HCT116 (cell line): ENCODE results near the gene PKP3.
"Not testable (repeated sequence)": the region's sequence is repeated elsewhere in the genome, so short reads cannot be mapped to it uniquely, and the experiment has no call there.

Experiments used
- CTCF ChIP-seq, 3 experiments: fragments of 200-600 bp in 1 of 3; sonication (generic) in 1 of 3; IDR thresholded peaks in 2 of 3; conservative IDR thresholded peaks in 1 of 3; 2 replicates each; pipeline ENCODE4 v1.5.1; 2012 to 2017; ENCODE audit warnings: low read depth in 2 of 3, low read length in 2 of 3, antibody characterized with exemption in 1 of 3, borderline replicate concordance in 1 of 3, control low read depth in 1 of 3, mild to moderate bottlenecking in 1 of 3, mixed read lengths in 1 of 3, mixed run types in 1 of 3, moderate library complexity in 1 of 3; ENCODE audit not compliant: insufficient read depth in 1 of 3
- POLR2A ChIP-seq: IDR thresholded peaks from 2 replicates; pipeline ENCODE4 v1.7.0; 2011; ENCODE audit warnings: borderline replicate concordance; ENCODE audit not compliant: insufficient read depth, insufficient read length; ENCODE audit errors: extremely low read depth
- RAD21 ChIP-seq: IDR thresholded peaks from 2 replicates; pipeline ENCODE4 v1.6.1; 2012; ENCODE audit warnings: low read depth, mild to moderate bottlenecking
- TCF7L2 ChIP-seq: IDR thresholded peaks from 2 replicates; pipeline ENCODE4 v1.7.0; 2011; ENCODE audit warnings: borderline replicate concordance, inconsistent platforms; ENCODE audit not compliant: insufficient read depth, insufficient read length; ENCODE audit errors: extremely low read depth
- TF ChIP-seq, protein P1 (sequence below): IDR thresholded peaks from 2 replicates; pipeline ENCODE4 v1.6.1; 2011; ENCODE audit warnings: mild to moderate bottlenecking, low read length, moderate library complexity; ENCODE audit not compliant: insufficient replicate concordance; ENCODE audit errors: extremely low read depth

DNA sequence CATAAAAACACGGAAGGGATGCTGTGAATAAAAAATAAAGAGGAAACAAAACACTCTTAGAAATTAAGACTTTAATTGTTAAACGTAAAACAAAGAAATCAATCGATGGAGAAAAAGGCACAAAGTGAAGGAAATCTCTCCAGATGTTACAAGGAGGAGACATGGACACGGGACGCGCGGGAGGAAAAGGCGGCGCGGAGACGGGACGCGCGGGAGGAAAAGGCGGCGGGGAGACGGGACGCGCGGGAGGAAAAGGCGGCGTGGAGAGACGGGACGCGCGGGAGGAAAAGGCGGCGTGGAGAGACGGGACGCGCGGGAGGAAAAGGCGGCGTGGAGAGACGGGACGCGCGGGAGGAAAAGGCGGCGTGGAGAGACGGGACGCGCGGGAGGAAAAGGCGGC lies 30.8 kb downstream of the PKP3 start:
- not testable (repeated sequence) for TF ChIP-seq TCF7L2; POLR2A; CTCF (IDR thresholded peaks at IDR 0.05 in 2 of 3, conservative IDR thresholded peaks at IDR 0.05 in 1 of 3; ENCODE audit: borderline replicate concordance in 1 of 3, insufficient read depth in 1 of 3, low read depth in 2 of 3, low read length in 2 of 3); RAD21
- TF ChIP-seq, protein P1, sequence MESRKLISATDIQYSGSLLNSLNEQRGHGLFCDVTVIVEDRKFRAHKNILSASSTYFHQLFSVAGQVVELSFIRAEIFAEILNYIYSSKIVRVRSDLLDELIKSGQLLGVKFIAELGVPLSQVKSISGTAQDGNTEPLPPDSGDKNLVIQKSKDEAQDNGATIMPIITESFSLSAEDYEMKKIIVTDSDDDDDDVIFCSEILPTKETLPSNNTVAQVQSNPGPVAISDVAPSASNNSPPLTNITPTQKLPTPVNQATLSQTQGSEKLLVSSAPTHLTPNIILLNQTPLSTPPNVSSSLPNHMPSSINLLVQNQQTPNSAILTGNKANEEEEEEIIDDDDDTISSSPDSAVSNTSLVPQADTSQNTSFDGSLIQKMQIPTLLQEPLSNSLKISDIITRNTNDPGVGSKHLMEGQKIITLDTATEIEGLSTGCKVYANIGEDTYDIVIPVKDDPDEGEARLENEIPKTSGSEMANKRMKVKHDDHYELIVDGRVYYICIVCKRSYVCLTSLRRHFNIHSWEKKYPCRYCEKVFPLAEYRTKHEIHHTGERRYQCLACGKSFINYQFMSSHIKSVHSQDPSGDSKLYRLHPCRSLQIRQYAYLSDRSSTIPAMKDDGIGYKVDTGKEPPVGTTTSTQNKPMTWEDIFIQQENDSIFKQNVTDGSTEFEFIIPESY, result not testable (repeated sequence)
